Mesenchymal stem cell (in vitro differentiated cells and primary cell): ENCODE measurements around the gene CLIP2.

Experiments used
- DNase-seq: peaks from one replicate; pipeline ENCODE4 v3.0.0-alpha.2; 2013
- H2AFZ ChIP-seq: one replicate; pipeline ENCODE4 v1.6.1; 2013; ENCODE audit warnings: low read depth, mild to moderate bottlenecking, control low read depth, inconsistent platforms, low read length, moderate library complexity
- H2AK5ac ChIP-seq: 2 replicates; pipeline ENCODE4 v1.6.1; 2013; ENCODE audit warnings: low read length, moderate library complexity, mild to moderate bottlenecking, inconsistent platforms; ENCODE audit not compliant: severe bottlenecking
- H2BK120ac ChIP-seq: one replicate; pipeline ENCODE4 v1.6.1; 2013; ENCODE audit warnings: low read depth, mild to moderate bottlenecking, inconsistent platforms, low read length, moderate library complexity
- H2BK12ac ChIP-seq, 2 experiments: one replicate each; pipeline ENCODE4 v1.6.1; 2013; ENCODE audit warnings: inconsistent platforms in 2 of 2, low read length in 2 of 2, mild to moderate bottlenecking in 2 of 2, moderate library complexity in 2 of 2, control low read depth in 1 of 2
- H2BK15ac ChIP-seq: one replicate; pipeline ENCODE4 v1.6.1; 2013; ENCODE audit warnings: mild to moderate bottlenecking, low read depth, inconsistent platforms; ENCODE audit not compliant: poor library complexity, severe bottlenecking
- H2BK5ac ChIP-seq: 2 replicates; pipeline ENCODE4 v1.6.1; 2013; ENCODE audit warnings: low read depth, mild to moderate bottlenecking, low read length, control low read depth, inconsistent platforms; ENCODE audit not compliant: poor library complexity, severe bottlenecking
- H3K14ac ChIP-seq, 2 experiments: one replicate each; pipeline ENCODE4 v1.6.1; 2013; ENCODE audit warnings: inconsistent platforms in 2 of 2, low read length in 2 of 2, control low read depth in 1 of 2, mild to moderate bottlenecking in 1 of 2, moderate library complexity in 1 of 2
- H3K18ac ChIP-seq, 2 experiments: one replicate each; pipeline ENCODE4 v1.6.1; 2013; ENCODE audit warnings: inconsistent platforms in 2 of 2, low read length in 2 of 2, control low read depth in 1 of 2, low read depth in 1 of 2, mild to moderate bottlenecking in 1 of 2
- H3K23ac ChIP-seq, 2 experiments: one replicate each; pipeline ENCODE4 v1.6.1; 2013; ENCODE audit warnings: inconsistent platforms in 2 of 2, low read length in 2 of 2, mild to moderate bottlenecking in 2 of 2, moderate library complexity in 2 of 2, control low read depth in 1 of 2
- H3K27ac ChIP-seq: 2 replicates; pipeline ENCODE4 v1.5.1; 2013; ENCODE audit warnings: mild to moderate bottlenecking, moderate library complexity, low read length, control low read depth, inconsistent platforms; ENCODE audit not compliant: poor library complexity, severe bottlenecking
- H3K27me3 ChIP-seq, 2 experiments: 2 replicates each; pipeline versions ENCODE4 v1.6.1 to v1.7.0; 2013; ENCODE audit warnings: low read length in 2 of 2, mild to moderate bottlenecking in 2 of 2, moderate library complexity in 2 of 2, control low read depth in 1 of 2, inconsistent platforms in 1 of 2; ENCODE audit not compliant: control insufficient read depth in 1 of 2, insufficient read depth in 1 of 2
- H3K36me3 ChIP-seq, 2 experiments: 2 replicates each; pipeline versions ENCODE4 v1.6.1 to v1.7.0; 2013; ENCODE audit warnings: low read length in 2 of 2, control low read depth in 1 of 2, inconsistent platforms in 1 of 2, low read depth in 1 of 2, mild to moderate bottlenecking in 1 of 2; ENCODE audit not compliant: insufficient read depth in 2 of 2, control insufficient read depth in 1 of 2
- H3K4ac ChIP-seq, 2 experiments: one replicate each; pipeline ENCODE4 v1.6.1; 2013; ENCODE audit warnings: inconsistent platforms in 2 of 2, low read length in 2 of 2, mild to moderate bottlenecking in 2 of 2, moderate library complexity in 2 of 2, control low read depth in 1 of 2, low read depth in 1 of 2
- H3K4me1 ChIP-seq: 2 replicates; pipeline ENCODE4 v1.6.1; 2013; ENCODE audit warnings: low read depth, low read length, control low read depth; ENCODE audit not compliant: control insufficient read depth, insufficient read depth
- H3K4me2 ChIP-seq: 2 replicates; pipeline ENCODE4 v1.6.1; 2013; ENCODE audit warnings: low read length, mild to moderate bottlenecking, inconsistent platforms; ENCODE audit not compliant: poor library complexity, severe bottlenecking
- H3K4me3 ChIP-seq, 2 experiments: 2 replicates each; pipeline versions ENCODE4 v1.5.1 to v1.7.0; 2013; ENCODE audit warnings: low read length in 2 of 2, mild to moderate bottlenecking in 2 of 2, control low read depth in 1 of 2, low read depth in 1 of 2; ENCODE audit not compliant: insufficient read depth in 1 of 2
- H3K79me1 ChIP-seq: replicated peaks from 2 replicates; pipeline ENCODE4 v1.6.1; 2013; ENCODE audit warnings: mild to moderate bottlenecking, control low read depth, low read length, inconsistent platforms; ENCODE audit not compliant: poor library complexity, severe bottlenecking
- H3K9ac ChIP-seq: 2 replicates; pipeline ENCODE4 v1.7.0; 2013; ENCODE audit warnings: mild to moderate bottlenecking, low read length, moderate library complexity
- H3K9me3 ChIP-seq: 2 replicates; pipeline ENCODE4 v1.7.0; 2013; ENCODE audit warnings: mild to moderate bottlenecking, low read length; ENCODE audit not compliant: control insufficient read depth
- H4K8ac ChIP-seq: one replicate; pipeline ENCODE4 v1.6.1; 2013; ENCODE audit warnings: inconsistent platforms, mild to moderate bottlenecking, low read length, moderate library complexity
- H4K91ac ChIP-seq: one replicate; pipeline ENCODE4 v1.6.1; 2013; ENCODE audit warnings: mild to moderate bottlenecking, low read length, inconsistent platforms
- WGBS: methylation state at CpG from one replicate; pipeline ENCODE4 v1.1.7; 2013; ENCODE audit warnings: mixed read lengths; 5-methylcytosine and 5-hydroxymethylcytosine counted together

Gene CLIP2

GRCh38 chr7:74395745-74396311 lies 106.6 kb downstream of the CLIP2 start:
- WGBS: 71% methylated on average over 4 of the region's 4 CpGs
- no peak overlapping the region for H4K8ac ChIP-seq

GRCh38 chr7:74396993-74397392 lies 107.8 kb downstream of the CLIP2 start:
- Histone ChIP-seq H3K9ac (no peak overlapping the region), H3K27me3 (no peaks in the 10 kb centered on the region), H2BK120ac (no peak overlapping the region), H2AFZ (no peak overlapping the region), H2BK12ac (no peak overlapping the region), H4K8ac (no peak overlapping the region), H3K14ac (no peak overlapping the region), H2AK5ac (no peak overlapping the region), H3K18ac (no peak overlapping the region), H3K27ac (no peak overlapping the region), H3K36me3 (peaks cover 37 to 59% of the 10 kb centered on the region in 2 experiments), H2BK5ac (no peak overlapping the region), H3K4me1 (peaks cover 2% of the 10 kb centered on the region), H3K23ac (no peak overlapping the region), H2BK15ac (no peak overlapping the region), H3K4ac (no peak overlapping the region), H3K9me3 (no peaks in the 10 kb centered on the region), H3K79me1 (peaks cover 4% of the 10 kb centered on the region), H4K91ac (no peak overlapping the region), H3K4me3 (no peak overlapping the region), H3K4me2 (no peak overlapping the region)
- 99% methylated on average over 11 of the region's 11 CpGs for WGBS
- no peak for DNase-seq

More at GRCh38 chr7:74395745-74396311, 106.6 kb downstream of the CLIP2 start:
- no peak overlapping the region for H3K4me2 ChIP-seq
- no peak overlapping the region for H3K18ac ChIP-seq
- no peak overlapping the region for H2BK15ac ChIP-seq
- H3K23ac ChIP-seq: no peak overlapping the region
- H2BK12ac ChIP-seq: no peak overlapping the region
- H3K4me3 ChIP-seq: no peak overlapping the region
- H2BK120ac ChIP-seq: no peak overlapping the region
- no peak overlapping the region for H2AK5ac ChIP-seq
- H2AFZ ChIP-seq: no peak overlapping the region
- H4K91ac ChIP-seq: no peak overlapping the region
- no peaks in the 10 kb centered on the region for H3K9me3 ChIP-seq
- H3K27me3 ChIP-seq: no peaks in the 10 kb centered on the region
- no peak overlapping the region for H2BK5ac ChIP-seq
- peaks cover 4% of the 10 kb centered on the region for H3K79me1 ChIP-seq
- no peak overlapping the region for H3K9ac ChIP-seq
- no peak overlapping the region for H3K14ac ChIP-seq
- no peak overlapping the region for H3K27ac ChIP-seq
- DNase-seq: no peak
- no peak overlapping the region for H3K4ac ChIP-seq
- peaks cover 2% of the 10 kb centered on the region for H3K4me1 ChIP-seq
- peaks cover 29 to 53% of the 10 kb centered on the region in 2 experiments for H3K36me3 ChIP-seq

- no peak overlapping the region for H2BK15ac ChIP-seq
- peaks cover 43 to 60% of the 10 kb centered on the region in 2 experiments for H3K36me3 ChIP-seq
- H3K4me1 ChIP-seq: peaks cover 2% of the 10 kb centered on the region
- DNase-seq: no peak
- no peak overlapping the region for H3K14ac ChIP-seq
- peaks cover 4% of the 10 kb centered on the region for H3K79me1 ChIP-seq
- H3K4ac ChIP-seq: no peak overlapping the region
- H2AK5ac ChIP-seq: no peak overlapping the region
- no peak overlapping the region for H3K23ac ChIP-seq
- H2BK120ac ChIP-seq: no peak overlapping the region
- H3K18ac ChIP-seq: no peak overlapping the region
- no peak overlapping the region for H2AFZ ChIP-seq
- H3K9ac ChIP-seq: no peak overlapping the region
- no peak overlapping the region for H4K91ac ChIP-seq
- WGBS: 100% methylated on average over 8 of the region's 8 CpGs
- H2BK12ac ChIP-seq: no peak overlapping the region
- no peak overlapping the region for H3K4me2 ChIP-seq
- no peaks in the 10 kb centered on the region for H3K9me3 ChIP-seq
- H3K4me3 ChIP-seq: no peak overlapping the region
- H3K27me3 ChIP-seq: no peaks in the 10 kb centered on the region
- no peak overlapping the region for H2BK5ac ChIP-seq
- no peak overlapping the region for H4K8ac ChIP-seq
- no peak overlapping the region for H3K27ac ChIP-seq
Observed at GRCh38 chr7:74398426-74398825, 109.2 kb downstream of the CLIP2 start.

- no peak overlapping the region for H3K9ac ChIP-seq
- no peak overlapping the region for H3K4me3 ChIP-seq
- H3K18ac ChIP-seq: no peak overlapping the region
- H3K23ac ChIP-seq: no peak overlapping the region
- H2BK15ac ChIP-seq: no peak overlapping the region
- no peaks in the 10 kb centered on the region for H3K9me3 ChIP-seq
- no peaks in the 10 kb centered on the region for H3K27me3 ChIP-seq
- no peak overlapping the region for H3K4ac ChIP-seq
- no peak overlapping the region for H3K14ac ChIP-seq
- no peak overlapping the region for H2BK5ac ChIP-seq
- H2AFZ ChIP-seq: no peak overlapping the region
- peak overlapping the region; percentile 64 for H4K91ac ChIP-seq
- DNase-seq: no peak
- no peak overlapping the region for H2BK120ac ChIP-seq
- peaks cover 49 to 65% of the 10 kb centered on the region in 2 experiments for H3K36me3 ChIP-seq
- H2BK12ac ChIP-seq: no peak overlapping the region
- H4K8ac ChIP-seq: no peak overlapping the region
- 98% methylated on average over 5 of the region's 6 CpGs for WGBS
- no peak overlapping the region for H3K27ac ChIP-seq
- H2AK5ac ChIP-seq: no peak overlapping the region
- no peak overlapping the region for H3K4me2 ChIP-seq
- peaks cover 4% of the 10 kb centered on the region for H3K79me1 ChIP-seq
- peaks cover 2% of the 10 kb centered on the region for H3K4me1 ChIP-seq
Observed at GRCh38 chr7:74399006-74399405, 109.8 kb downstream of the CLIP2 start.
